GM23338 (cell line): ENCODE data around the gene CACNA1C.

ENCODE experiments used
- CREB1 ChIP-seq: fragments of 250-450 bp; sonication (Bioruptor Pico); IDR thresholded peaks from 2 replicates; pipeline ENCODE4 v1.5.0; 2020; ENCODE audit warnings: low read depth, mild to moderate bottlenecking, moderate library complexity
- CTCF ChIP-seq, 2 experiments: fragments of 200-600 bp in 1 of 2; sonication (generic) in 1 of 2; conservative IDR thresholded peaks; 2 replicates each; pipeline versions ENCODE4 v1.5.1 to v1.6.1; 2016 to 2017; ENCODE audit warnings: antibody characterized with exemption in 2 of 2, low read depth in 2 of 2, mild to moderate bottlenecking in 2 of 2, moderate library complexity in 1 of 2
- EZH2 ChIP-seq: fragments of 200-600 bp; sonication (generic); IDR thresholded peaks from one replicate; pipeline ENCODE4 v1.8.0; 2017; ENCODE audit warnings: antibody characterized with exemption, mild to moderate bottlenecking, low read depth; ENCODE audit not compliant: unreplicated experiment
- POLR2AphosphoS5 ChIP-seq: IDR thresholded peaks from 2 replicates; pipeline ENCODE4 v1.6.1; 2016; ENCODE audit warnings: antibody characterized with exemption, low read depth
- STAT1 ChIP-seq: IDR thresholded peaks from one replicate; pipeline ENCODE4 v1.6.1; 2016; ENCODE audit warnings: antibody characterized with exemption; ENCODE audit not compliant: unreplicated experiment

GRCh38 chr12:2380946-2381345 lies 328.2 kb downstream of the CACNA1C start:
- TF ChIP-seq CTCF (conservative IDR thresholded peaks at IDR 0.05; ENCODE audit: low read depth in 2 of 2) (no peak), EZH2 (no peak), CREB1 (CRISPR knock-in tag) (no peak), POLR2AphosphoS5 (no peak), STAT1 (no peak)
